Gastrocnemius medialis (tissue), 4 donors: ENCODE measurements around the gene DCC. TPM values are rescaled to one million over a fixed set of nuclear protein-coding genes. Genes with fewer than 3 reads are reported as not detected.

ENCODE experiments used
- ATAC-seq, 2 donors: fragments of 150-250 bp; one replicate each; pipeline ENCODE4 v1.9.1; 2016
- DNase-seq, 2 donors: peaks; one replicate each; pipeline ENCODE4 v3.0.0-alpha.2; 2019
- H3K27ac ChIP-seq, 4 donors: fragments of 200-600 bp; sonication (generic); 1 replicate in 1 of 4; 2 replicates in 3 of 4; pipeline ENCODE4 v1.5.1; 2016 to 2018; ENCODE audit warnings: mild to moderate bottlenecking in 2 of 4, moderate library complexity in 1 of 4
- H3K27me3 ChIP-seq, 3 donors: fragments of 200-600 bp; sonication (generic) in 2 of 3; 1 replicate in 1 of 3; 2 replicates in 2 of 3; pipeline versions ENCODE4 v1.5.1 to v1.6.0; 2016 to 2019; ENCODE audit warnings: mild to moderate bottlenecking in 1 of 3, moderate library complexity in 1 of 3
- H3K36me3 ChIP-seq, 2 donors: fragments of 200-600 bp; sonication (generic) in 1 of 2; one replicate each; pipeline ENCODE4 v1.5.1; 2017 to 2018
- H3K4me1 ChIP-seq, 2 donors: fragments of 200-600 bp; sonication (generic) in 1 of 2; one replicate each; pipeline ENCODE4 v1.5.1; 2016 to 2017; ENCODE audit warnings: mild to moderate bottlenecking in 2 of 2
- H3K4me3 ChIP-seq, 4 donors: fragments of 200-600 bp; sonication (generic) in 3 of 4; 1 replicate in 1 of 4; 2 replicates in 3 of 4; pipeline ENCODE4 v1.5.1; 2016 to 2019; ENCODE audit warnings: mild to moderate bottlenecking in 2 of 4
- H3K9me3 ChIP-seq, 3 donors: fragments of 200-600 bp; sonication (generic) in 2 of 3; 1 replicate in 1 of 3; 2 replicates in 2 of 3; pipeline ENCODE4 v1.5.1; 2016 to 2019
- CTCF ChIP-seq, 5 experiments: fragments of 450-650 bp in 3 of 5; fragments of 200-600 bp in 2 of 5; sonication (generic) in 2 of 5; IDR thresholded peaks in 4 of 5; conservative IDR thresholded peaks in 1 of 5; 1 replicate in 4 of 5; 2 replicates in 1 of 5; pipeline ENCODE4 v1.5.1; 2016 to 2019; ENCODE audit warnings: antibody characterized with exemption in 5 of 5, mild to moderate bottlenecking in 3 of 5, moderate library complexity in 3 of 5
- POLR2A ChIP-seq, 2 donors: fragments of 450-650 bp; IDR thresholded peaks; one replicate each; pipeline ENCODE4 v1.6.1; 2017; ENCODE audit warnings: antibody characterized with exemption in 2 of 2, mild to moderate bottlenecking in 2 of 2, moderate library complexity in 2 of 2
- in situ Hi-C, 4 donors: fragments of 200-750 bp; cut with MboI; loops; one replicate each; pipeline versions ENCODE4 v1.15.0 to v1.8.0; 2017; ENCODE audit warnings: low sequenced_read_pairs in 4 of 4
- intact Hi-C: fragments of 100-400 bp; cut with DNase I; formaldehyde crosslinking; loops from one replicate; pipeline ENCODE4 v1.15.1; 2023; ENCODE audit warnings: low total_unique reads
- total RNA-seq, 4 donors: library from RNA; depleted of rRNA; stranded (reverse); fragments of >200 nt; gene quantifications; one replicate each; pipeline versions ENCODE4 v1.1.0 to v1.2.3, GENCODE V29; 2016

The DCC gene
- total RNA-seq, 4 donors from 2014 or later = not detected

GRCh38 chr18:53536908-53537307 lies 1196.9 kb downstream of the DCC start:
- ATAC-seq (no peak), DNase-seq (no peak)
- Histone ChIP-seq H3K9me3 (no peaks in the 10 kb centered on the region), H3K4me1 (no peaks in the 10 kb centered on the region), H3K27ac (no peak overlapping the region), H3K4me3 (no peak overlapping the region), H3K36me3 (no peaks in the 10 kb centered on the region), H3K27me3 (no peaks in the 10 kb centered on the region)
- in situ Hi-C loops (no loop called here), intact Hi-C loops (no loop called here)
- TF ChIP-seq POLR2A (IDR thresholded peaks at IDR 0.05) (no peak), CTCF (IDR thresholded peaks at IDR 0.05 in 4 of 5, conservative IDR thresholded peaks at IDR 0.05 in 1 of 5) (no peak)

GRCh38 chr18:53541924-53542323 lies 1201.9 kb downstream of the DCC start:
- Histone ChIP-seq H3K27me3 (no peaks in the 10 kb centered on the region), H3K36me3 (no peaks in the 10 kb centered on the region), H3K4me1 (no peaks in the 10 kb centered on the region), H3K27ac (no peak overlapping the region), H3K9me3 (no peaks in the 10 kb centered on the region), H3K4me3 (no peak overlapping the region)
- in situ Hi-C loops = no loop called here
- TF ChIP-seq POLR2A (IDR thresholded peaks at IDR 0.05) (no peak), CTCF (IDR thresholded peaks at IDR 0.05 in 4 of 5, conservative IDR thresholded peaks at IDR 0.05 in 1 of 5) (no peak)
- ATAC-seq (no peak), DNase-seq (no peak)
- intact Hi-C loops = no loop called here

GRCh38 chr18:53543711-53544110 lies 1203.7 kb downstream of the DCC start:
- intact Hi-C loops = no loop called here
- in situ Hi-C loops = no loop called here

GRCh38 chr18:53544917-53545316 lies 1204.9 kb downstream of the DCC start:
- no peak for TF ChIP-seq POLR2A (IDR thresholded peaks at IDR 0.05)
- no peak for TF ChIP-seq CTCF (IDR thresholded peaks at IDR 0.05 in 4 of 5, conservative IDR thresholded peaks at IDR 0.05 in 1 of 5)
- in situ Hi-C loops = no loop called here
- H3K27me3 ChIP-seq = no peaks in the 10 kb centered on the region

More at GRCh38 chr18:53543711-53544110, 1203.7 kb downstream of the DCC start:
- Histone ChIP-seq H3K27ac (no peak overlapping the region), H3K27me3 (no peaks in the 10 kb centered on the region), H3K36me3 (no peaks in the 10 kb centered on the region), H3K9me3 (no peaks in the 10 kb centered on the region), H3K4me3 (no peak overlapping the region), H3K4me1 (no peaks in the 10 kb centered on the region)
- DNase-seq (no peak), ATAC-seq (no peak)
- TF ChIP-seq POLR2A (IDR thresholded peaks at IDR 0.05) = no peak
- TF ChIP-seq CTCF (IDR thresholded peaks at IDR 0.05 in 4 of 5, conservative IDR thresholded peaks at IDR 0.05 in 1 of 5) = no peak

GRCh38 chr18:53551868-53552426 lies 1212.0 kb downstream of the DCC start:
- in situ Hi-C loops (loop anchor here in 1 of 4 donors (25.0 kb wide), 1 partner anchor 560 kb away; no protein-coding TSS in a partner anchor), intact Hi-C loops (no loop called here)
- Histone ChIP-seq H3K4me3 (no peak overlapping the region), H3K27me3 (no peaks in the 10 kb centered on the region), H3K9me3 (no peaks in the 10 kb centered on the region), H3K36me3 (no peaks in the 10 kb centered on the region), H3K27ac (no peak overlapping the region), H3K4me1 (no peaks in the 10 kb centered on the region)
- TF ChIP-seq POLR2A (IDR thresholded peaks at IDR 0.05) (no peak), CTCF (IDR thresholded peaks at IDR 0.05 in 4 of 5, conservative IDR thresholded peaks at IDR 0.05 in 1 of 5) (no peak)
- ATAC-seq = no peak
- no peak for DNase-seq

More at GRCh38 chr18:53544917-53545316, 1204.9 kb downstream of the DCC start:
- Histone ChIP-seq H3K36me3 (no peaks in the 10 kb centered on the region), H3K4me1 (no peaks in the 10 kb centered on the region), H3K4me3 (no peak overlapping the region), H3K27ac (no peak overlapping the region), H3K9me3 (no peaks in the 10 kb centered on the region)
- ATAC-seq (no peak), DNase-seq (no peak)
- intact Hi-C loops = no loop called here
